AG09319 (cell line): ENCODE data around the gene SRGAP3.

Experiments used
- DNase-seq: peaks from one replicate; pipeline ENCODE4 v3.0.0-alpha.2; 2010; ENCODE audit warnings: low read depth; ENCODE audit errors: extremely low read depth
- TF ChIP-seq, protein P1 (sequence below): IDR thresholded peaks from 2 replicates; pipeline ENCODE4 v1.5.1; 2011; ENCODE audit warnings: low read depth, mild to moderate bottlenecking, inconsistent platforms, low read length, moderate library complexity

The SRGAP3 gene

DNA sequence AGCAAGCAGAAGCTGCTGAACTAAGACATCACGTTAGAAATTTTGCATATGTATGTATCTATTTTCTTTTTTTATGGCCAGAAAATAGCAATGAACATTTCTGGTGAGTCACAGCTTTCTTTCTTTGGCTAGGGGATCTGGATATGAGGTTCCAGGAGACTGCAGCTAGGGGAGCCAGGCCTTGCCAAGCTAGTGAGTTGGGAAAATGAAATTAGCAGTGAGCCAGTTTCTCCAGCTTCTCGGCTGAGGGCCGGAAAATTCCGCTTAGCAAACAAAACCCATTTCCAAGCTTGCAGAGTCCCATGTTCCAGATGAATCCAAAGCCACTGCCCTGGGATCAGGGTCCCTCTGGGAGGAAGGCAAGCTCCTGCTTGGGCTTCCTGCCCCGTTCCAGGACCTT is 137.6 kb downstream of the SRGAP3 start:
- no peak for DNase-seq
- TF ChIP-seq, protein P1, sequence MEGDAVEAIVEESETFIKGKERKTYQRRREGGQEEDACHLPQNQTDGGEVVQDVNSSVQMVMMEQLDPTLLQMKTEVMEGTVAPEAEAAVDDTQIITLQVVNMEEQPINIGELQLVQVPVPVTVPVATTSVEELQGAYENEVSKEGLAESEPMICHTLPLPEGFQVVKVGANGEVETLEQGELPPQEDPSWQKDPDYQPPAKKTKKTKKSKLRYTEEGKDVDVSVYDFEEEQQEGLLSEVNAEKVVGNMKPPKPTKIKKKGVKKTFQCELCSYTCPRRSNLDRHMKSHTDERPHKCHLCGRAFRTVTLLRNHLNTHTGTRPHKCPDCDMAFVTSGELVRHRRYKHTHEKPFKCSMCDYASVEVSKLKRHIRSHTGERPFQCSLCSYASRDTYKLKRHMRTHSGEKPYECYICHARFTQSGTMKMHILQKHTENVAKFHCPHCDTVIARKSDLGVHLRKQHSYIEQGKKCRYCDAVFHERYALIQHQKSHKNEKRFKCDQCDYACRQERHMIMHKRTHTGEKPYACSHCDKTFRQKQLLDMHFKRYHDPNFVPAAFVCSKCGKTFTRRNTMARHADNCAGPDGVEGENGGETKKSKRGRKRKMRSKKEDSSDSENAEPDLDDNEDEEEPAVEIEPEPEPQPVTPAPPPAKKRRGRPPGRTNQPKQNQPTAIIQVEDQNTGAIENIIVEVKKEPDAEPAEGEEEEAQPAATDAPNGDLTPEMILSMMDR = peak; percentile 23

DNA sequence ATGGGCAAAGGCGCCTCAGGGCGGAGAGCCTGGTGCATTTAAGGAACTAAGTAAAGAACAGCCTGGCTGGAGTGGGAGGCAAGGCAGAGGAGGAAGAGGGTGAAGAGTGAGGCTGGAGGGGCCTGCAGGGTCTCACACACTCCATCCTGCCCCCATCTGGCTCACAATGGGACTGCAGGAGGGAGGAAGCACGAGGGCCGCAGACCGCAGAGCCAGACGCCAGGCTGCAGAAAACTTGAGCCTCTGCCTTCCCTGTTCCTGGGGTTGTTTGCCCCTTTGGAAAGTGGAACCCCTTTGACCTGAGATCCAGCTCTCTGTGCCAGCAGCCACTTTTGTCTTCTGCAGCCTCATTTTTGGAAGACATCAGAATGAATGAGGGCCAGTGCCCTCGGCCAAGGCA is 138.0 kb downstream of the SRGAP3 start:
- DNase-seq = no peak
- TF ChIP-seq, protein P1 = no peak; the same call in none of the 2 replicates

DNA sequence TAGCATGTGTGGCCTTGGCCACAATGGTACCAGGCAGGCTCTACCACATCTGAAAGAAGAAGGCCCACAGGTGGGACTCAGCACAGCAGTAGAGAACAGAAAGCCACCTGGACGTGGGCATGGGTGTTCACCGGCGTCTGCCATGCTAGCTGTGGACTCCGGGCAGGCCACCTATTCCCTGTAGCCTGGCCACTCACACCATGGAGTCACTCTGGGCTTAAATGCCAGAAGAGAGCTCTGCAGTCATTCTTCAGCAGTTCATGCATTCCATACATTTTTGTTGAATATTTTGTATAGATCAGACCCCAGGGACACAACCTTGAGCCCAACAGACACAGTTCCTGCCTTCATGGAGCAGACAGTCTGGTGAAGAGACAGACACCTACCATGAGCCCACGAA is 138.6 kb downstream of the SRGAP3 start:
- TF ChIP-seq, protein P1 = no peak
- no peak for DNase-seq

DNA sequence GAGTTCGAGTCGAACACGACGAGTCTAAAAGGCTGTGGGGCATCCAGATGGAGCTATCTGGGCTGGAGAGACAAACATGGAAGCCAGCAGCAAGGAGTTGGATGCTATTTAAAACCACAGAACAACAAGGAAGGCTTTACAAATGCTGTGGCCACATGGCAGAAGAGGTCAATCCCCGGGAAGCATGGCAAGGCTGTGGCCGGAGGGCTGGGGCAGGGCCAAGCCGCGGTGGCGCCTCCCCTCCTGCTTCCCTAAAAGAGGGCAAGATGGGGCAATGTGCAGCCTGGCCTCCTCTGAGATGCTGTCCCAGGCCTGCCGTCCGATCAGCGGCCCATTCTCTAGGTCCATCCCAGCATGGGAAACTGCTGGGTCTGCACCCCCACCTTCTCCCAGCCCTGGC is 139.1 kb downstream of the SRGAP3 start:
- TF ChIP-seq, protein P1 = no peak
- DNase-seq = no peak

DNA sequence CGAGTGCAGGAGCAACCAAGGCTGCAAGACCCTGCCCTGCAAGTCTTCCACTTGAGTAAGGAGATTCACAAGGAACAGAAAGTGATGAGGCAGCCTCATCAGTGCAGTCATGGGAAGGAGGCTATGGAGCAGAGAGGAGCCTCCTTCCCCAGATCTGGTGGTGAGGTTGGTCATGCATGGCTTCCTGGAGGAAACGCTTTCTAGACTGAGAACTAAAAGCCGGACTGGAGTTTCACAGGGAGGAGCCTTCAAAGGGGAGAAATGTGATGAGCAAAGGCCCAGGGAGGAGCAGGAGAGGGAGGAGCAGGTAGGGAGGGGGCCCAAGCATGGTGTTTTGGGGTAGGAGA is 139.9 kb downstream of the SRGAP3 start:
- DNase-seq = no peak
- TF ChIP-seq, protein P1 = no peak

DNA sequence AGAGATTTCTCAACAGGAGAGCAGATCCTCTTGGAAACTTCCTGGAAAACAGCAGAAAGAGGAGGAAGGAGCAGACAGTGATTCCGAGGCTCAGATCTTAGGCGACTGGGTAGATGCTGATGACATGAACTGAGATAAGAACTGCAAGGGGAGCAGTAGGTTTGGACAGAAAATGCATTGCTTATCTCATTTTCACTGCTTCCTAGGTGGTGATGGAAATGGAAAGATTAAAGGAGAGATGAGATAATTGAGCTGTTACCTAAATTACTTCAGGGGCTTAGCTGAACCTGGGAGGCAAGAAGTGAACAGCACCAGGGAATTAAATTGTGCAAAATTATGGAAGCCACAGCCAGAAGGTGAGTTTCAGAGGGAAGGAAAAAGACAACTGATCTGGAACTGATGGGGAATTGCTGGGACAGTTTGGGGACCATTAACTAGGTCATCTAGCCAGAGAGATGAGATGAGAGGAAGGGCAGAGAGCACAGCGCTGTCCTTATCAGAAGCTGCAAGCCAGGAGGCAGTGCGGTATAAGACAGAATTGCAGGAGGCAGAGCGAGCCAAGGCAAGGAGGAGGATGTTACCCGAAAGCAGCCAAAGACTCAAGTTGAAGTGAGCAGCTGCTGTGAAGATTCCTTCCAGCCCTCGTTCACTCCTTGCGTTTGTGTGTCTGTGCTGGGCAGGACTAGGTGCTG is 140.4 kb downstream of the SRGAP3 start:
- TF ChIP-seq, protein P1 = no peak
- DNase-seq = no peak

DNA sequence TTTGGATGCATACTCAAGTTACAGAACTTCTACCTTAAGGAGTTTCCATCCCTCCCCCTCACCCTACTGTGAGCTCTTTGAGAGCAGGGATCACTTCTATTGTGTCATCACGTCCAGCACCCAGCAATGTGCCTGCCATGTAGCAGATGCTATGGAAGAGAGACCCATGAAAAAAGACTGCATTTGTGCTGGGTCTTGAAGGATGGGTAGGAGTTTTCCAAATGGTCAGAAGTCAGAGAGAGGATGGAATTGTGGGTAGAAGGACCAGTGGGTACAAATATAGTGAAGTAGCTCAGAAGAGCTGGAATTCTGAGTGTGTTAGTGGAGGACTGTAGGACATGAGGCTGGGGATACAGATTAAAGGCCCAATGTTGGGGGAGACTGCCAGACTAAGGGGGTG is 141.7 kb downstream of the SRGAP3 start:
- TF ChIP-seq, protein P1 = no peak
- DNase-seq = no peak
